GM19455 (cell line): Measurements from ENCODE around the gene PARD3.

Experiments used
- ATAC-seq: cut with Tn5 transposase; IDR thresholded peaks from one replicate; pipeline ENCODE4 v1.9.1; 2021; ENCODE audit not compliant: unreplicated experiment

PARD3 gene

DNA sequence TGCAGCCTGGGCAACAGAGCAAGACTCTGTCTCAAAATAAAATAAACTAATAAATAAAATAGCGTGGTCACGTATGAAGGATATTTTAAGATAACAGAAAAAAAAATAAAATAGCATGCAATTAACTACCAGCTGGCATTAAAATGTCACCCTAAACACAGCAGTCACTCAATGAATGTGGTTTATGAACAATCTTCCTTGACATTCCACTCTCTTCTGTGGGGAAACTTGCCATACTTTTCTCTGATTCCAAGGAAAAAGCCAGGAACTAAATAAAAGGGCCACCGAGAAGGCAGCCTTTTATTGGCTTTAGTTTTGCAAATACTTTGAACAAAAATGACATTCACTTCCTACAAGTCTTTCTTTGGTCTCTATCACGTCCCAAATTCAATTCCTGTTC, 266.6 kb downstream of the PARD3 start:
- no peak for ATAC-seq

DNA sequence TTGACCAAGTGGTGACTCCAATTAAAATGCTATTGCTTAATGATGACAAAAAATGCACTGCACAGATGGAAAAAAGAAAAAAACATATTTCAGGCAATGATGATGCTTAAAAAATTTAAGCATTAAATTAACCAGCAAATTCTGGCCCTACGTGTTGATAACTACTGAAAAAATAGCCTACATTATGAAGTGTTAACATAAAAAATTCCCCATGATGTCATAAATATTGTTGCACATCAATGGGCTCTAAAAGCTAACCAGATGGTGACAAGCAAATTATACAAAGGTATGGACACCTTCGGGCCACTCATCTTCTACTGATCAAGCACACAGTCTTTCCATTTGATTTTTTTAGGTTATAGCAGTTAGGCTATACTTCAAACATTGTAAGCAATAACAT, 267.4 kb downstream of the PARD3 start:
- ATAC-seq: no peak

DNA sequence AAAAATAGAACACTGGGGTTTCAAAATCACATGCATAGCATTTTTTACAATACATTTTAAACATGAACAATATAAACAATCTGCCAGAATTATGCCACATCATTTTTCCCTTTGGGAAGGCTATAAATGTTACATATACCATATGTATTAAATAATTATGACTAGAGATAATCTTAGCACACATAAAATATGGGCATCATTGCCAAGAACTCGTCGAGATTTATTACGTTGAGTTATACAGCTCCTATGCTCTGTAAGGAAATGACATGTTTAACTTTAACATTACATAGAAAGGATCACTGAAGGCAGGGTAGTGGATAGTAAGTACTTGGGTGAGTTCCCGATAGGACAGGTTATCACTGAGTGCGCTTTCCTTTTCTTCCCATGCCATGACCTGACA, 267.8 kb downstream of the PARD3 start:
- no peak for ATAC-seq

DNA sequence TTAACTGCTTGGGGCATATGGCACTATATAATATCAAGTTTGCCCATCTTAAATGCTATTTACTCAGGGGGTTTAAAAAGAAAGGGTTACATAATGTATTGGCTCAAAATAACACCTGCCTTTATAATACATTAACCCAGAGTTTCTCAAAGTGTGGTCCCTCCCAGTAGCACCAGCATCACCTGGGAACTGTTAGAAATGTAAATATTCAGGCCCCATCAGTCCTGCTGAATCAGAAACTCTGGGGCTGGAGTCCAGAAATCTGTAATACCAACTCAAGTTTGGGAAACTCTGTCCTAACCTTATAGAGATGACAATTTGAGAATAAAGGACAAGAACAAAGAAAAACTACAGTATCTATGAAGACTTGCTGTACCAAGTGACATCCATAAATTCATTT, 270.7 kb downstream of the PARD3 start:
- ATAC-seq: no peak

DNA sequence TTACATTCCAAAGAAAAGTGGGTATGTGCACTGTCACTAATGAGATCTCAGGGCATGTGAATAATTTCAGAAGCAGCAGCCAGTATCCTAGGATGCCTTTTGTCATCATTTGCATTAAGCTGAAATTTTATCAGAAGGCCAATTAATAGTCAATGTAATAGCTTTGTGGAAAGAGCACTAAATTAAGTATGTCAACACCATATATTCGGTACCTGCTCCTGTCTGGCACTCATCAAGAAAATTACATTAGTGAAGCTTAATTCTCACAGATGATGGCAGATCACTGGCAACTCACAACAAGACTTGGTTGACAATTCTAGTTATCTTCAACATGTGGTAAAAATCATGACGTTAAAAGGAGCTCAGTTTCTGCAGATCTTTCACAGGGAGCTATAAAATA, 271.4 kb downstream of the PARD3 start:
- ATAC-seq: no peak

DNA sequence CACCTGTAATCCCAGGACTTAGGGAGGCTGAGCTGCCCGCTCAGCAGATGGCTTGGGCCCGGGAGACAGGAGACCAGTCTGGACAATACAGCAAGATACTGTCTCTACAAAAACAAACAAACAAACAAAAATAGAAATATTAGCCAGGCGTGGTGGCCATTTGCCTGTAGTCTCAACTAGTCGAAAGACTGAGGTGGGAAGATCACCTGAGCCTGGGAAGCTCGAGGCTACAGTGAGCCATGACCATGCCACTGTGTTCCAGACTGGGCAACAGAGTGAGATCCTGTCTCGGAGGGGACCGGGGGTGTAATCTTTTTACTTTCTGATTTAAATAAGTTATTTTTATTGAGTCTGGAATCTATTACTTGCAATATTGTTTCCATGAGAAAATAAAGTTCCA, 274.6 kb downstream of the PARD3 start:
- no peak for ATAC-seq

DNA sequence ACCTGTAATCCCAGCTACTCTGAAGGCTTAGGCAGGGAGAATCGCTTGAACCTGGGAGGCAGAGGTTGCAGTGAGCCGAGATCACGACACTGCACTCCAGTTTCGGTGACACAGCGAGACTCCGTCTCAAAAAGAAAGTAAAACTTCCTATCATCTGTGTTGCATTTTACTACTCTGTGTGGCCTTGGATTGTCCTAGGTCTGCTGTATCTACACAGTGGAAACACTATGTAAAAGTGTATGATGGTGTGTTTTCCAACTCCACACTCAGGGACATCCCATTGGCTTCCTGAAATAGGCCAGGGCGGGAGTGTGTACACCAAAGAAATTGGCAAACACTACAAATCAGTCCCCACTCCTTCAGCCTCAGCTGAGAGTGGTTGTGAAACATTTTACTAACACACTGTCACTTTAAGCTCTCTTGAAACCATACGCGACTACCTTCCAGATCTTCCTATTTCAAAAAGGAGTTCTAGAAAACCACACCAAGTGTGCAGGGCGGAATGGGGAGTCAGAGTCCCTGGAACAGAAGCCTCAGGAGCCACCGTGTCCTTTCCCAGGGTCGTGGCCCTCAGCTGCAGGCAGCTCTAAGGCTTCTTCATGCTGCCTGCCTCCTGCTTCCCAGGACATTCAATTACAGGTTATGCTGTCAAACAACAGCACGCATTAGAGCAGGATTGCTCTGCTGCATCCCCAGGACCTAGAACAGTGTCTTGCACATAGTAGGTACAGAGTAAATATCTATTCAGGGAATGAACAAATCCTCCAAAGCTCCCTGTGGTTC, 275.4 kb downstream of the PARD3 start:
- peak; percentile 78 for ATAC-seq

DNA sequence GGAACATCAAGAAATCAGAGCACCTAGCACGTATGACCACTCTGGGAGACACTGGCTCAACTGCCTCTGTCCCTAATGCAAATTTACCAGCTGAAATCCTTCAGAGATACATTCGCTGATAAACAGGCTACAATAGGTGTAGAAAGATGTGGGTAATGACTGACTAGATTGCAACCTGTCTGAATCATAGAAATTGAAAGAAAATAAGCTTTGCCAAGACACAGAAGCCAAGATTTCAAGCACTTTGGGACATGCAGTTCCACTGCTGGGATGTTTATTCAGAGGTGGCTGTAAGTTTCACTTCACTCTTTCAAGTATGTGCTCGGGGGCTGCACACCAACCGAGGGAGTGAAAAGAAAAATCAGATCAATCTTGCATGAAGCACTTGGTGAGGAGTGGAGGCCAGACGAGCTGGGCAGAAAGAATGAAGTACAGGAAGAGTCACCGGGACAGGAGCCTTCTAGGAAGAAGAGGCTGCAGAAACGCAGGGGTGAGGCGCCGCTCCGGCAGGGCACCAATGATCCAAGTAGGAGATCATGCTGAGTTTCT, 276.7 kb downstream of the PARD3 start:
- ATAC-seq: peak; percentile 53

DNA sequence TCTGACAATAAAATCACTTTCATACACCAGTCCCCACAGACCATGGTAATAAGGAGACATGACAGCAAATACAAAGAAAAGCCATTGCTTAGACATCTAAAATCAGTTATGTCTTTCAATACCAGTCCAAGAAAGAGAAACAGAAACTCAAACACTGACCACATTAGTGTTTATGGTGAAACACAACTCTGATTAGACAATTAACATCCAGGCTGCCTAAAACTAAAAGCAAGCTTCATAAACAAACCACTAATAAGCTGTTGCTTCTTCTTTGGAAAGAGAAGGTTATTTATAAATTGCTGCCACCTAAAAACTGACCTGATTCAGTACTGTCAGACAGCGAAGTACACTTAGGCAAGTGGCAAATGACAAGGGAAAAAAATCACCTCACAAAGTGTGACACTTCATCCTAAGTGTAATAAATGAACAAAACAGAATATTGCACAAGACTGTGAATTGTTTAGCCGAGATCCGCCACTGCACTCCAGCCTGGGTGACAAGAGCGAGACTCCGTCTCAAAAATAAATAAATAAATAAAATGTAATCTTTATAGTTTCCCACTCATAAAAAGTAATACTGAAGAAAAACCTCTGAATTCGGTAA, 277.4 kb downstream of the PARD3 start:
- ATAC-seq: peak; percentile 59

DNA sequence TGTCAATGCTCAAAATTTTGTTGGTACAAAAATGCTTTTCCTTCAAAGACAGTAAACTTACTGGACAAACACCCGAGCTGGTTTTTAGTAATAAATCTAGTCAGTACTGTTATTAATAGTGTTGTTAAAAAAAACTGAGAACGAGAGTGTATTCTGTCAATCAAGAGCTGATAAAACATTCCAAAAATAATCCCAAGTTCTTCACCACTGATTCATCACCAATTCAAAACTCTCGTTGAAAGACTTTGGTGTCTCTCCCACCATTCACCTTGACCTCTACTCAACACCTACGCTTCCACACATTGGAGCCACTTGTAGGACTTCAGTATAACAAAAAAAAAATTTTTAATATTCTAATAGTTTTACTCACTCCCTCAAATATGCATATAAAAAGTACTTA, 279.2 kb downstream of the PARD3 start:
- ATAC-seq: no peak

DNA sequence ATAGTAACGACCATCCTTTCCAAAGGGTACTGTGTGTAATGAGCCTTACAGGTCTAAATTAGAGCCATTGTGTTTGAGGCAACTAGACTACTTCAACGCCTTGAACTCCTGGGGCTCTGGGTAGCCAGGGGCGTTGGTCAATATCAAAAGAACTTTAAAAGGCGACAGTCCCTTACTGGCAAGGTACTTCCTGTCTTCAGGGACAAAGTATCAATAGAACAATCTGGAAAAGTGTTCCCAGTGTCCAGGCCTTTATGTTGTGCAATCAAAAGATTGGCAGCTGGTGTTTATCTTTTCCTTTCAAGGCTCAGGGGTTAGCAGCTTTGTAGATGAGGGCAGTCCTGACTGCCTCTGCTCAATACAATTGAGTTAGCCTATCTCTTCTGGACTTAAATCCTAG, 284.3 kb downstream of the PARD3 start:
- no peak for ATAC-seq

DNA sequence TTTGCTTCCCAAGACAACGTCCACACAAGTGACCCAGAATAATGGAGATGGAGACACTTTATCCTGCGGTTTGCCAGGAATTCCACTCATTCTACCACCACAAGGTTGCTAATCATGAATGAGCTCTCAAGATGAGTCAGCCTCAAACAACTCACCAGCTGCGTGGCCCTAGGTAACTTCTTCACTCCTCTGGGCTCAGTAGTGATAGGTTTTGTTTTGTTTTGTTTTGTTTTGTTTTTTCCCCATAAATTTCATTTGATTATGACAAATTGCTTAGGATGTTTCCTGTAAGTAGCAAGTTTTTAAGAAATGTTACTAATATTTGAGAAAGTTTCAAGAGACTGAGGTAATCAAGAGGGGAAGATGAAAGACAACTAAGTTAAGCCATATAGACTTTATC, 286.8 kb downstream of the PARD3 start:
- ATAC-seq: no peak

DNA sequence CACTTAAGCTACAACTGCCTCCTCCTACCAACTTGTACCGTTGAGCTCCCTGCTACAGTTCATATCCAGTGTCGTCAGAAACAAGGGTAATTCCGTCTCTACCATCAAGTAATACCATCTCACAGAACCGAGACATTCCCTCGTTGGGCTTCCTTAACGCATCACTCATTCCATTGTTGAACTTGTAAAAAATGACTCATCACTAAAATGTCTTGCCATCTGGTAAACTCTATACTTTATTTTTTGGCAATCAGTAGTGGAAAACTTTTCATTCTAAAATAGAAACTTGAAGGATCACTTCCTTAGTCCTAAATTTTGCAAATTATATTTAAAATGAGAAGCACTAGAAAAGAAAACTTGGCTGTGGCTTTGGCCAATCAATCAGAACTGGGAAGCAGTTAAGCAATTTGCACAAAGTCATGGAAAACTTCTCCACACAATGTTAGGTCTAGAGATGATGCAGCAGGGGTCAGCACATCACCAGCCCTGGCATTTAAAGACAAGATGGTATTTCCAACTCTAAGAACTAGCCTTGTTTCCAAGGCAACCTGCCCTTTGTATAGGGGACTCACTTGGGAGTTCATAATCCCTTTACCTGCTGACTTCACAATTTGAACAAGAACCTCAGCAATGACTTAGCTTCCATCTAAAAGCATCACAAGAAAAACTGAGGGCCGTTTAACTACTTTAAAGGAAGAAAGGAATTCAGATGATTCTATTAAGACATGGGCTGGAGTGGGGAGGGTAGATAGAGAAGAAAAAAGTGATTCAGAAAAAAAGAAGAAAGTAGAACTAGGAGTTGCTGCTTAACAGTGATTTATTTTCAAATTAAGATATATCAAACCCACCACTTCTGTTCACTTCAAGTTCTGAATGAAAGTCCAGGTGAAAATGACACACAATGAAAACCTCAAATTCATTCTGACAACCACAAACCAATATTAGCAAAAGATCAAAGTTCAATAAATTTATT, 288.1 kb downstream of the PARD3 start:
- no peak for ATAC-seq

DNA sequence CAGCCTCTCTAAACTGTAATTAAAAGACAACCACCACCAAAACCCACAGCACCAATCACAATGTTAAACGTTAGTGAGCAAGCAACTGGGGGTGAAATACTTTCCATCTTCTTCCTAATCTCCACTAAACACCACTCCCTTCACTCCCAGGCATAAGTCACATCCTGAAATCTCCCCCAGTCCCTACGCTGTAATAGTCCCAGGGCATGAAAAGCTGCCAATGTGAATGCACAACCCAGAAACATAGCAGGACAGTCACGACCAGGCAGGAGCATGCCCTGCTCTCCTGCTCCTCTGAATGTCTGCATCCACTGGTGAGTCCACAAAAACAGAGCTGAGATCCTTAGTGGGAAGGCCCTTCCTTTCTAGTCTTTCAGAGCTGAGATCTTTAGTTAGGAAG, 288.9 kb downstream of the PARD3 start:
- no peak for ATAC-seq

DNA sequence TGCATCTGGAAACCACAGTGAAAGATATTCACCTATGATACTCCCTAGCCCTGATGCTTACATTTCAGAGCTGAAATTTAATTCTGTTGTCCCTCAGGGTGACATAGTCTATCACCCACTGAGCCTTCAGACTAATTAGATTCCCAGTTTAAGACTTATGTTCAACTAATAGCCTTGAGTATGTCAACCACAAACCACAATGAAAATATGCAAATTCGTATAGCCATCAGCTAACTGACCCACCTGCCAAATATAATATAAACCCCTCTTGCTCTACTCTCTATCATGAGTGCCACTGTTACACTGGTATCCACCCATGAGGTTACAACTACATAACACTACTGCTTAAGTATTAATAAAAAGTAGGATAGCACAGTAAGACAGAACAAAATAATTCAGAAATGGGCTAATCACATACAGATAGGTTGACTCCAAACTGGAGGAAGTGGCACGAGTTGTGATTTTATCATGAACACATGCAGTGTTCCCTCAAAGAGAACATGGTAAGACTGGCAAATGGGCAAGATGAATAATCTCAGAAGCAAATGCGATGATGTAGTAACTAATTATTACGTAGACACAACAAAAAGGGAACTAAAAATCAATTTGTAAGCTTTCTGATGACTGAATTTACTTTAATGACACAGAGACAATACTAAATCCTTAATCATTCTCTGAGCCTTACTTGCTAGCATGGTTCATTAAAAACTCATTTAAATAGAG, 290.6 kb downstream of the PARD3 start:
- peak; percentile 36 for ATAC-seq

DNA sequence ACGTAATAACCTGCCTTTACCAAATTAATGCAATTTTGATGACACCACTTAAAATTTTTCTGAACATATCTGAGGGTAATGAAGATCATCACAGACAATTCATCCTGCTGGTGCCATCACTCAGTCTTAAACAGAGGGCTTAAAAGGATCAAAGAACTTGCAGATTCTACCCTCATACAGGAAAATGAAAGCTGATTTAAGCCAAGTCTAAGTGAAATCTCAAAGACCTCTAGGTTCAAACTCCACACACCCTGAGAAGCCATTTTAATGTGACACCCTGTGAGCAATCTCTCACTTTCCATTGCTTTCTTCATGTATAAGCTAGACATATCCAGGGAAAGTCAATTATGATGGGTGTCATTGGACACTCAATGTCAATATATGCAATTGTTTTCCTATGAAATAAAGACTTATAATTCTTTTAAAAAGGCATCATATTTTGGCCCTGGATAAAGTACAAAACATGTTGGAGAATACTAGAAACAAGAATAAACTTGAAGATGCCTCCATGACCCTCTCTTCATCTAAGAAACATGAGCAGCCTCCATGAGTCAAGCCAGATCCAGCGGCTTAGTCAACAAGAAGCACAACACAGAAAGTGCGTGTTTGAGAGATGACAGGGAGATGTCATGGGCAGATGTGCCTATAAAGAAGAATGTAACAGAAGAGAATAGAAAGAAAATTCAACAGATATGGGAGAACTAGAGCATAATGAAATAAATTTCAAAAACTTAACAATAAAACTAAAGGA, 291.9 kb downstream of the PARD3 start:
- no peak for ATAC-seq

DNA sequence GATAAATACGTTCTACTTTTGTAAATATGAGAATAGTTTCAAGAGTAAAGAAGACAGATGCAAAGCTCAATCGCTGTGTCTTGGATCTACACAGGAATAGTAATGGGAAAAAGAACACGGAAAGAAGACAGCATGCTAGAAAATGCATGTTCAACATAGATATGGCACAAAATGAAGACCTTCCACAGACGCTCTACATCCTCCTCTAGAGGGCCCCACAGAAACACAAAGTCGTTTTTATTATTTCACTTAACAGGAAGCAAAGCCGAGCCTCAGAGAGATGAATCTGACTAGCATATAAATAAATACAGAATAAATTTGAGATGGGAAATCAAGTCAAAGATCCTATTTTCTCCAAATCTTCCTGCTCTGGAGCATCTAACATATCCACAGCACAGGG, 292.6 kb downstream of the PARD3 start:
- ATAC-seq: peak; percentile 73

DNA sequence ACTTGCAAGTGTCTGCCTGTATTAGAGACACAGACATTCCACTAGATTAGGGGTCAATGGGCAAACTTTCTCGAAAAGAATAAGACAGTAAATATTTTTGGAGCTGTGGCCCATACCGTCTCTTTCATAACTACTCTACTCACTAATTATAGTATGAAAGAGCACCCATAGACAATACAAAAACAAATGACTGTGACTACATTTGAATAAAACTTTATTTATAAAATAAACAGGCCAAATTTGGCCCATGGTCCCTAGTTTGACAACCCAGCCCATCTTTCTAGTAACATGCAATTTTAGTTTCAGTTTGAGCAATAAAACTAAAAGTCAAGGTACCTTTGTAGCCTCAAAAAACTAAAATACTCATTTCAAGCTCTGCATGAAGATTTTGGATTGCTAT, 294.6 kb downstream of the PARD3 start:
- no peak for ATAC-seq

DNA sequence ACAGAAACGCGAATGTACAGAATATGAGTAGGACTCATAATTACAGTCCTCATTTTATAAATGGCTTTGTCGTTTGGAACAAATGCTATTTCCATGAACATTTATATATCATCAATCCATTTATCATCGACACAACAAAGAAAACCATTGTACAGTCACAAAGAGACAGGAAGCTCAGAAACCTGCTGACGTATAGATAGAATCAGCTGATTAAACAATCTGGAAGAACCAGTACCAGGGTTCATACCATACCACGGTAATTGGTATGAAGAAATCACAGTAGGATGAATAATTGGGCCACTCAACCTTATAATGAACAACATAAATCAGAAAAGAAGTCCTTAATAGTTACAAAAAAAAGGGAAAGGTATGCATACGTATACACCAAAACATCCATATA, 295.0 kb downstream of the PARD3 start:
- no peak for ATAC-seq

DNA sequence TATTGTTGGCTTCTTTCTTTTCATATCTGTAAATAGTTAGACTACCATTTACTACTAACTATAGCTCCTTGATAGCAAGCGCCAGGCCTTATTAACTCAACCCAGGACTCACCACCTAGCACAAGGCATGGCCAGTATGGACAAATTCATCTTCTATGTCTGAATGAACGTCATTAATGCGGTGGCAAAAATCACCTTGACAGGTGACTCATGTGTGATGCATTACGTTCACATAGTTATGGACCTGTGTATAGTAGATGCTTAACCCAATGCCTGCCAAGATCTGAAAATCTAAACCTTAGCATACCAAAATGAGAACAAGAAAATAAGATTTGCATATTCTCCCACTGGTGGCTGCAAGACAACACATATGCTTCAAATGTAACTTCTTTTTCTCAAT, 300.8 kb downstream of the PARD3 start:
- no peak for ATAC-seq
